ENCODE results near the gene GEMIN5. TPM values are rescaled to one million over a fixed set of nuclear protein-coding genes. Genes with fewer than 3 reads are reported as not detected.
A peak's percentile ranks its signal among the peaks of the same experiment; 100 is the strongest.

GEMIN5 gene
- total and polyA plus RNA-seq, 2 of the 13 experiments (the other 11 are each of a cell fraction or from before 2014, with no cell fraction given) = 6.6 to 28.6 TPM

DNA sequence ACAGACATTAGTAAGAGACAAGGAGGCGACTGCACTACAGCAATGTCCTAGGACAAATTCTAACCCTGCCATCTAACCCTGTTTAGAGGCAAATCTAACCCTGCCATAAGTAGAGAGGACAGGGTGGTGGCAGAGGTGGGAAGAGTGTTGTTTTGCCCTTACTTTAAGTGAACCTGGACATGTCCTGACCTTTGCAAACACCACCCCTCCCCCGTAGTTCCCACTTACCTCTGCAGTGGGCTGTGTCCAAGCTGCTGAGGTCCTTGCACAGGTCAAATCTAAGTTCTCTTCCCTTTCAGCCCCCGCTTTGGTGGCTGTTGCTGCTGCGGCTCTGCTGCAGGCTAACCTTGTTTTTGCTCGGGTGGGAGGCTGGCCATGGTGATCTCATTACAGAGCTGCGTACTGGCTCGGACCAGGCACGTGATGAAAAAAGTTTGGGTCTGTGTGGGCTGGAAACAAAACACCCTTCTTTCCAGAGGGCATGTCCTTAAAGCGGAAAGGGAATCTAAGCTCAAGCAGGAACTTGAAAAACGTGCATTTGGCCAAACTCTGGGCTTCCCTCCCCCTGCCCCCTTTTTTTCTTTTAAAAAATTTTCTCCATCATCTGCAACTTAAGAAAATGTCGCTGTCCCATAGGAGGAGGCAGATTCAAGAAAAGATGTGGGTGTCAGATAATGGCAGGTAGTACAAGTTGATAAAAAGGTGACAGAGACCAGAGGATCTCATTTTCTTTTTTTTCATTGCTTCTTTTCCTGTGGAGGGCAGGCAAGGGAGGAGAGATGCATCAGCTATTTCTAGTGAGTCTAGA, 87.6 kb downstream of the GEMIN5 start, which contains the start of gene FAXDC2 (continued):
- TF ChIP-seq, protein P1, sequence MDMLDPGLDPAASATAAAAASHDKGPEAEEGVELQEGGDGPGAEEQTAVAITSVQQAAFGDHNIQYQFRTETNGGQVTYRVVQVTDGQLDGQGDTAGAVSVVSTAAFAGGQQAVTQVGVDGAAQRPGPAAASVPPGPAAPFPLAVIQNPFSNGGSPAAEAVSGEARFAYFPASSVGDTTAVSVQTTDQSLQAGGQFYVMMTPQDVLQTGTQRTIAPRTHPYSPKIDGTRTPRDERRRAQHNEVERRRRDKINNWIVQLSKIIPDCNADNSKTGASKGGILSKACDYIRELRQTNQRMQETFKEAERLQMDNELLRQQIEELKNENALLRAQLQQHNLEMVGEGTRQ (IDR thresholded peaks at IDR 0.05; ENCODE audit: low read depth, low read length) = peak; percentile 75; the same call in 1 of the 2 replicates
- TF ChIP-seq, protein P1 (CRISPR knock-in tag; IDR thresholded peaks at IDR 0.05; ENCODE audit: borderline replicate concordance) = peak; percentile 91; the same call in 1 of the 2 replicates
- TF ChIP-seq, protein P2, sequence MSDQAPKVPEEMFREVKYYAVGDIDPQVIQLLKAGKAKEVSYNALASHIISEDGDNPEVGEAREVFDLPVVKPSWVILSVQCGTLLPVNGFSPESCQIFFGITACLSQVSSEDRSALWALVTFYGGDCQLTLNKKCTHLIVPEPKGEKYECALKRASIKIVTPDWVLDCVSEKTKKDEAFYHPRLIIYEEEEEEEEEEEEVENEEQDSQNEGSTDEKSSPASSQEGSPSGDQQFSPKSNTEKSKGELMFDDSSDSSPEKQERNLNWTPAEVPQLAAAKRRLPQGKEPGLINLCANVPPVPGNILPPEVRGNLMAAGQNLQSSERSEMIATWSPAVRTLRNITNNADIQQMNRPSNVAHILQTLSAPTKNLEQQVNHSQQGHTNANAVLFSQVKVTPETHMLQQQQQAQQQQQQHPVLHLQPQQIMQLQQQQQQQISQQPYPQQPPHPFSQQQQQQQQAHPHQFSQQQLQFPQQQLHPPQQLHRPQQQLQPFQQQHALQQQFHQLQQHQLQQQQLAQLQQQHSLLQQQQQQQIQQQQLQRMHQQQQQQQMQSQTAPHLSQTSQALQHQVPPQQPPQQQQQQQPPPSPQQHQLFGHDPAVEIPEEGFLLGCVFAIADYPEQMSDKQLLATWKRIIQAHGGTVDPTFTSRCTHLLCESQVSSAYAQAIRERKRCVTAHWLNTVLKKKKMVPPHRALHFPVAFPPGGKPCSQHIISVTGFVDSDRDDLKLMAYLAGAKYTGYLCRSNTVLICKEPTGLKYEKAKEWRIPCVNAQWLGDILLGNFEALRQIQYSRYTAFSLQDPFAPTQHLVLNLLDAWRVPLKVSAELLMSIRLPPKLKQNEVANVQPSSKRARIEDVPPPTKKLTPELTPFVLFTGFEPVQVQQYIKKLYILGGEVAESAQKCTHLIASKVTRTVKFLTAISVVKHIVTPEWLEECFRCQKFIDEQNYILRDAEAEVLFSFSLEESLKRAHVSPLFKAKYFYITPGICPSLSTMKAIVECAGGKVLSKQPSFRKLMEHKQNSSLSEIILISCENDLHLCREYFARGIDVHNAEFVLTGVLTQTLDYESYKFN (CRISPR knock-in tag; conservative IDR thresholded peaks at IDR 0.05) = peak; percentile 56; the same call in 1 of the 2 replicates
- no peak for TF ChIP-seq SIN3B (IDR thresholded peaks at IDR 0.05; ENCODE audit: low read length)
- TF ChIP-seq, protein P3, sequence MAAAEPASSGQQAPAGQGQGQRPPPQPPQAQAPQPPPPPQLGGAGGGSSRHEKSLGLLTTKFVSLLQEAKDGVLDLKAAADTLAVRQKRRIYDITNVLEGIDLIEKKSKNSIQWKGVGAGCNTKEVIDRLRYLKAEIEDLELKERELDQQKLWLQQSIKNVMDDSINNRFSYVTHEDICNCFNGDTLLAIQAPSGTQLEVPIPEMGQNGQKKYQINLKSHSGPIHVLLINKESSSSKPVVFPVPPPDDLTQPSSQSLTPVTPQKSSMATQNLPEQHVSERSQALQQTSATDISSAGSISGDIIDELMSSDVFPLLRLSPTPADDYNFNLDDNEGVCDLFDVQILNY (CRISPR knock-in tag; conservative IDR thresholded peaks at IDR 0.05) = no peak
- TF ChIP-seq EHMT2 (IDR thresholded peaks at IDR 0.05; ENCODE audit: borderline replicate concordance, low read depth, low read length) = no peak
- TF ChIP-seq ZNF337 (CRISPR knock-in tag; IDR thresholded peaks at IDR 0.05; ENCODE audit: borderline replicate concordance, low read depth) = no peak
- peak; percentile 22 for TF ChIP-seq JUND (CRISPR knock-in tag; IDR thresholded peaks at IDR 0.05)
- TF ChIP-seq FOXK1 (CRISPR knock-in tag; IDR thresholded peaks at IDR 0.05; ENCODE audit: borderline replicate concordance, low read depth) = peak; percentile 59; the same call in 1 of the 2 replicates
- no peak for TF ChIP-seq CCAR2 (optimal IDR thresholded peaks at IDR 0.05; ENCODE audit: low read depth, low read length)
- peak; percentile 72 for TF ChIP-seq MED1 (CRISPR knock-in tag; IDR thresholded peaks at IDR 0.05)
- TF ChIP-seq ZNF343 (CRISPR knock-in tag; IDR thresholded peaks at IDR 0.05) = no peak
- peak; percentile 68; the same call in 1 of the 2 replicates for TF ChIP-seq ZBTB7B (CRISPR knock-in tag; IDR thresholded peaks at IDR 0.05)
- TF ChIP-seq YEATS4 (CRISPR knock-in tag; IDR thresholded peaks at IDR 0.05; ENCODE audit: borderline replicate concordance) = 0 out of 2 replicates have a peak, but pooled peaks have one; percentile 39
- 0 out of 2 replicates have a peak, but pooled peaks have one; percentile 38 for TF ChIP-seq ZNF451 (CRISPR knock-in tag; IDR thresholded peaks at IDR 0.05)
- TF ChIP-seq, protein P4, sequence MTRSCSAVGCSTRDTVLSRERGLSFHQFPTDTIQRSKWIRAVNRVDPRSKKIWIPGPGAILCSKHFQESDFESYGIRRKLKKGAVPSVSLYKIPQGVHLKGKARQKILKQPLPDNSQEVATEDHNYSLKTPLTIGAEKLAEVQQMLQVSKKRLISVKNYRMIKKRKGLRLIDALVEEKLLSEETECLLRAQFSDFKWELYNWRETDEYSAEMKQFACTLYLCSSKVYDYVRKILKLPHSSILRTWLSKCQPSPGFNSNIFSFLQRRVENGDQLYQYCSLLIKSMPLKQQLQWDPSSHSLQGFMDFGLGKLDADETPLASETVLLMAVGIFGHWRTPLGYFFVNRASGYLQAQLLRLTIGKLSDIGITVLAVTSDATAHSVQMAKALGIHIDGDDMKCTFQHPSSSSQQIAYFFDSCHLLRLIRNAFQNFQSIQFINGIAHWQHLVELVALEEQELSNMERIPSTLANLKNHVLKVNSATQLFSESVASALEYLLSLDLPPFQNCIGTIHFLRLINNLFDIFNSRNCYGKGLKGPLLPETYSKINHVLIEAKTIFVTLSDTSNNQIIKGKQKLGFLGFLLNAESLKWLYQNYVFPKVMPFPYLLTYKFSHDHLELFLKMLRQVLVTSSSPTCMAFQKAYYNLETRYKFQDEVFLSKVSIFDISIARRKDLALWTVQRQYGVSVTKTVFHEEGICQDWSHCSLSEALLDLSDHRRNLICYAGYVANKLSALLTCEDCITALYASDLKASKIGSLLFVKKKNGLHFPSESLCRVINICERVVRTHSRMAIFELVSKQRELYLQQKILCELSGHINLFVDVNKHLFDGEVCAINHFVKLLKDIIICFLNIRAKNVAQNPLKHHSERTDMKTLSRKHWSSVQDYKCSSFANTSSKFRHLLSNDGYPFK (CRISPR knock-in tag; IDR thresholded peaks at IDR 0.05; ENCODE audit: borderline replicate concordance) = peak; percentile 28; the same call in 1 of the 2 replicates
- no peak for TF ChIP-seq PAX8 (CRISPR knock-in tag; IDR thresholded peaks at IDR 0.05; ENCODE audit: borderline replicate concordance)
- no peak for TF ChIP-seq ZNF34 (CRISPR knock-in tag; IDR thresholded peaks at IDR 0.05; ENCODE audit: borderline replicate concordance)
- TF ChIP-seq ZNF329 (CRISPR knock-in tag; IDR thresholded peaks at IDR 0.05; ENCODE audit: low read depth) = peak; percentile 49; the same call in 1 of the 2 replicates

Measured in HepG2 (cell line).